Activated CD4-positive, alpha-beta T cell treated with anti-CD3 and anti-CD28 coated beads for 48 hours (primary cell): ENCODE results near the gene CAPZB.

Experiments used
- DNase-seq: peaks from one replicate; pipeline ENCODE4 v3.0.0-alpha.2; 2020

CAPZB gene

GRCh38 chr1:19496527-19496874 lies 11.2 kb upstream of the CAPZB start:
- no peak for DNase-seq

GRCh38 chr1:19495799-19496526 lies 10.6 kb upstream of the CAPZB start:
- no peak for DNase-seq

GRCh38 chr1:19495000-19495656 lies 9.8 kb upstream of the CAPZB start:
- no peak for DNase-seq

GRCh38 chr1:19493547-19493946 lies 8.2 kb upstream of the CAPZB start:
- no peak for DNase-seq

- no peak for DNase-seq
Observed at GRCh38 chr1:19489996-19490395, 4.7 kb upstream of the CAPZB start.

- DNase-seq, result no peak
Observed at GRCh38 chr1:19488136-19488535, 2.8 kb upstream of the CAPZB start.

GRCh38 chr1:19484798-19485361 lies 459 bp downstream of the CAPZB start:
- peak; percentile 34 for DNase-seq

GRCh38 chr1:19484338-19484797 lies 971 bp downstream of the CAPZB start:
- peak; percentile 56 for DNase-seq

- no peak for DNase-seq
Observed at GRCh38 chr1:19483691-19484090, 1.6 kb downstream of the CAPZB start.

GRCh38 chr1:19483261-19483660 lies 2.1 kb downstream of the CAPZB start:
- peak; percentile 59 for DNase-seq

GRCh38 chr1:19481826-19482398 lies 3.4 kb downstream of the CAPZB start:
- no peak for DNase-seq

GRCh38 chr1:19480282-19480681 lies 5.1 kb downstream of the CAPZB start:
- DNase-seq, result no peak

- DNase-seq, result no peak
Observed at GRCh38 chr1:19479351-19480120, 5.8 kb downstream of the CAPZB start.

- no peak for DNase-seq
Observed at GRCh38 chr1:19478322-19478721, 7.0 kb downstream of the CAPZB start.

- DNase-seq, result peak; percentile 57
Observed at GRCh38 chr1:19477284-19478249, 7.8 kb downstream of the CAPZB start.

GRCh38 chr1:19476450-19477190 lies 8.7 kb downstream of the CAPZB start:
- peak; percentile 34 for DNase-seq

- no peak for DNase-seq
Observed at GRCh38 chr1:19475296-19475695, 10.0 kb downstream of the CAPZB start.

- DNase-seq, result no peak
Observed at GRCh38 chr1:19472174-19472573, 13.2 kb downstream of the CAPZB start.

- no peak for DNase-seq
Observed at GRCh38 chr1:19469004-19469403, 16.3 kb downstream of the CAPZB start.

- DNase-seq, result peak; percentile 70
Observed at GRCh38 chr1:19468397-19468956, 16.9 kb downstream of the CAPZB start.
